GM19468 (cell line): ENCODE data around the gene ZNF74.
A peak's percentile ranks its signal among the peaks of the same experiment; 100 is the strongest.
"Not testable (repeated sequence)": the region's sequence is repeated elsewhere in the genome, so short reads cannot be mapped to it uniquely, and the experiment has no call there.

Source experiments
- ATAC-seq: cut with Tn5 transposase; IDR thresholded peaks from one replicate; pipeline ENCODE4 v1.9.1; 2021; ENCODE audit warnings: mild to moderate bottlenecking, moderate library complexity, moderate number of reproducible peaks; ENCODE audit not compliant: unreplicated experiment; ENCODE audit errors: extremely low read depth

The ZNF74 gene

GRCh38 chr22:20393705-20394476, at the start of gene ZNF74:
Gene ZNF74 (plus strand): TSS chr22:20394151. CDS start chr22:20394629, 478 bp downstream.
- ATAC-seq, result peak; percentile 71

GRCh38 chr22:20346553-20346952, 47.4 kb upstream of the ZNF74 start:
- not testable (repeated sequence) for ATAC-seq

- not testable (repeated sequence) for ATAC-seq
Observed at GRCh38 chr22:20352536-20352935, 41.4 kb upstream of the ZNF74 start.

GRCh38 chr22:20354238-20354975, 39.5 kb upstream of the ZNF74 start:
- no peak for ATAC-seq

- not testable (repeated sequence) for ATAC-seq
Observed at GRCh38 chr22:20355939-20356636, 37.9 kb upstream of the ZNF74 start.

- not testable (repeated sequence) for ATAC-seq
Observed at GRCh38 chr22:20356906-20357305, 37.0 kb upstream of the ZNF74 start.

GRCh38 chr22:20357967-20358366, 36.0 kb upstream of the ZNF74 start:
- ATAC-seq, result not testable (repeated sequence)

- not testable (repeated sequence) for ATAC-seq
Observed at GRCh38 chr22:20358503-20359239, 35.3 kb upstream of the ZNF74 start.

- not testable (repeated sequence) for ATAC-seq
Observed at GRCh38 chr22:20360261-20360660, 33.7 kb upstream of the ZNF74 start.

GRCh38 chr22:20360866-20361751, 32.8 kb upstream of the ZNF74 start:
- ATAC-seq, result not testable (repeated sequence)

- not testable (repeated sequence) for ATAC-seq
Observed at GRCh38 chr22:20361752-20362229, 32.2 kb upstream of the ZNF74 start.

GRCh38 chr22:20362403-20362802, 31.5 kb upstream of the ZNF74 start:
- not testable (repeated sequence) for ATAC-seq

- ATAC-seq, result not testable (repeated sequence)
Observed at GRCh38 chr22:20364335-20365260, 29.4 kb upstream of the ZNF74 start.

- ATAC-seq, result not testable (repeated sequence)
Observed at GRCh38 chr22:20366841-20367240, 27.1 kb upstream of the ZNF74 start.

- not testable (repeated sequence) for ATAC-seq
Observed at GRCh38 chr22:20368875-20369274, 25.1 kb upstream of the ZNF74 start.

GRCh38 chr22:20371687-20372086, 22.3 kb upstream of the ZNF74 start:
- ATAC-seq, result not testable (repeated sequence)

- ATAC-seq, result not testable (repeated sequence)
Observed at GRCh38 chr22:20372406-20372854, 21.5 kb upstream of the ZNF74 start.
